ENCODE measurements around the gene PARD6A. TPM values are rescaled to one million over a fixed set of nuclear protein-coding genes. Genes with fewer than 3 reads are reported as not detected.

The PARD6A gene
- total RNA-seq, 1 experiment from 2014 or later: 10.8 TPM

DNA sequence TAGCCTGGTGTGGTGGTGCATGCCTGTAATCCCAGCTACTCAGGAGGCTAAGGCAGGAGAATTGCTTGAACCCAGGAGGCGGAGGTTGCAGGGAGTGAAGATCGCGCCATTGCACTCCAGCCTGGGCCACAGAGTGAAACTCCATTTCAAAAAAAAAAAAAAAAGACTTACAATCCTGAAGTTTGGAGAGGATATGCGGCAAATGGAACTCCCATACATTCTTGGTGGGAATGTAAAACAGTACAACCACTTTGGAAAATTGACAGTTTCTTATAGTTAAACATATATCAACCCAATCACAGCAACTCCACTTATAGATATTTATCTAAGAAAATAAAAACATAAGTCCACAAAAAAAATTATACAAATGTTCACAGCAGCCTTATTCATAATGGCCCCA lies 46.5 kb downstream of the PARD6A start:
- no peaks in the 10 kb centered on the region for H3K4me1 ChIP-seq (ENCODE audit: control insufficient read depth, insufficient read depth, low read length)
- ChIA-PET CTCF (no interaction called here), POLR2A (no interaction called here)
- no peak overlapping the region for H3K4me3 ChIP-seq (ENCODE audit: low read depth in 2 of 2, low read length in 2 of 2)
- no peak overlapping the region for H3K27ac ChIP-seq (ENCODE audit: low read length)
- no peaks in the 10 kb centered on the region for H3K27me3 ChIP-seq (ENCODE audit: control insufficient read depth, insufficient read depth, low read length)
- TF ChIP-seq, protein P1, sequence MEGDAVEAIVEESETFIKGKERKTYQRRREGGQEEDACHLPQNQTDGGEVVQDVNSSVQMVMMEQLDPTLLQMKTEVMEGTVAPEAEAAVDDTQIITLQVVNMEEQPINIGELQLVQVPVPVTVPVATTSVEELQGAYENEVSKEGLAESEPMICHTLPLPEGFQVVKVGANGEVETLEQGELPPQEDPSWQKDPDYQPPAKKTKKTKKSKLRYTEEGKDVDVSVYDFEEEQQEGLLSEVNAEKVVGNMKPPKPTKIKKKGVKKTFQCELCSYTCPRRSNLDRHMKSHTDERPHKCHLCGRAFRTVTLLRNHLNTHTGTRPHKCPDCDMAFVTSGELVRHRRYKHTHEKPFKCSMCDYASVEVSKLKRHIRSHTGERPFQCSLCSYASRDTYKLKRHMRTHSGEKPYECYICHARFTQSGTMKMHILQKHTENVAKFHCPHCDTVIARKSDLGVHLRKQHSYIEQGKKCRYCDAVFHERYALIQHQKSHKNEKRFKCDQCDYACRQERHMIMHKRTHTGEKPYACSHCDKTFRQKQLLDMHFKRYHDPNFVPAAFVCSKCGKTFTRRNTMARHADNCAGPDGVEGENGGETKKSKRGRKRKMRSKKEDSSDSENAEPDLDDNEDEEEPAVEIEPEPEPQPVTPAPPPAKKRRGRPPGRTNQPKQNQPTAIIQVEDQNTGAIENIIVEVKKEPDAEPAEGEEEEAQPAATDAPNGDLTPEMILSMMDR (IDR thresholded peaks at IDR 0.05): no peak
- TF ChIP-seq, protein P2, sequence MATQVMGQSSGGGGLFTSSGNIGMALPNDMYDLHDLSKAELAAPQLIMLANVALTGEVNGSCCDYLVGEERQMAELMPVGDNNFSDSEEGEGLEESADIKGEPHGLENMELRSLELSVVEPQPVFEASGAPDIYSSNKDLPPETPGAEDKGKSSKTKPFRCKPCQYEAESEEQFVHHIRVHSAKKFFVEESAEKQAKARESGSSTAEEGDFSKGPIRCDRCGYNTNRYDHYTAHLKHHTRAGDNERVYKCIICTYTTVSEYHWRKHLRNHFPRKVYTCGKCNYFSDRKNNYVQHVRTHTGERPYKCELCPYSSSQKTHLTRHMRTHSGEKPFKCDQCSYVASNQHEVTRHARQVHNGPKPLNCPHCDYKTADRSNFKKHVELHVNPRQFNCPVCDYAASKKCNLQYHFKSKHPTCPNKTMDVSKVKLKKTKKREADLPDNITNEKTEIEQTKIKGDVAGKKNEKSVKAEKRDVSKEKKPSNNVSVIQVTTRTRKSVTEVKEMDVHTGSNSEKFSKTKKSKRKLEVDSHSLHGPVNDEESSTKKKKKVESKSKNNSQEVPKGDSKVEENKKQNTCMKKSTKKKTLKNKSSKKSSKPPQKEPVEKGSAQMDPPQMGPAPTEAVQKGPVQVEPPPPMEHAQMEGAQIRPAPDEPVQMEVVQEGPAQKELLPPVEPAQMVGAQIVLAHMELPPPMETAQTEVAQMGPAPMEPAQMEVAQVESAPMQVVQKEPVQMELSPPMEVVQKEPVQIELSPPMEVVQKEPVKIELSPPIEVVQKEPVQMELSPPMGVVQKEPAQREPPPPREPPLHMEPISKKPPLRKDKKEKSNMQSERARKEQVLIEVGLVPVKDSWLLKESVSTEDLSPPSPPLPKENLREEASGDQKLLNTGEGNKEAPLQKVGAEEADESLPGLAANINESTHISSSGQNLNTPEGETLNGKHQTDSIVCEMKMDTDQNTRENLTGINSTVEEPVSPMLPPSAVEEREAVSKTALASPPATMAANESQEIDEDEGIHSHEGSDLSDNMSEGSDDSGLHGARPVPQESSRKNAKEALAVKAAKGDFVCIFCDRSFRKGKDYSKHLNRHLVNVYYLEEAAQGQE (IDR thresholded peaks at IDR 0.05; ENCODE audit: insufficient read depth in 1 of 2, low read depth in 2 of 2, low read length in 1 of 2): no peak
- TF ChIP-seq POLR2AphosphoS5 (IDR thresholded peaks at IDR 0.05; ENCODE audit: low read depth, low read length): no peak
- TF ChIP-seq TCF7L2 (IDR thresholded peaks at IDR 0.05; ENCODE audit: low read depth, low read length): no peak
- TF ChIP-seq SIN3A (IDR thresholded peaks at IDR 0.05; ENCODE audit: borderline replicate concordance, insufficient read depth, low read depth, low read length): no peak
- ATAC-seq: no peak
- no TSS peak for BruUV-seq (replicated peaks)
- DNase-seq (ENCODE audit: low read depth, low spot score): no peak
- H3K36me3 ChIP-seq (ENCODE audit: control insufficient read depth, insufficient read depth, low read length): no peaks in the 10 kb centered on the region
- no peaks in the 10 kb centered on the region for H3K9me3 ChIP-seq (ENCODE audit: control insufficient read depth, insufficient read depth, low read depth, low read length)
- intact Hi-C loops (cut with micrococcal nuclease; ENCODE audit: unreplicated experiment) (no loop called here), in situ Hi-C loops (cut with HindIII; ENCODE audit: low pct_unique_long_range_greater_than_20kb, low sequenced_read_pairs) (no loop called here)

DNA sequence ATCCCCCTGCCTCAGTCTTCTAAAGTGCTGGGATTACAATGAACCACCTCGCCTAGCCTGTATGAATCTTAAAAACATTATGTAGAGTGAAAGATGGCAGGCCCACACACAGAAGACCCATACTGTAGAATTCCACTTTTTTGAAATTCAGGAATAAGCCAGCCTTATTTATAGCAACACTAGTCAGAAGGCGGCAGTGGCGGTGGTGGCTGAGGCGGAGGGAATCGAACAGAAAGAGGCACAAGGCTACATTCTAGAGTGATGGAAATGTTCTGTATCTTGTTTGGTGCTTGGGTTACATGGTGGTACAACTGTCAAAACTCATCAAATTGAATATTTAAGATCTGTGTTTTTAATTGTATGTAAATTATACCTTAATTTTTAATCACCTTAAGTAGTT lies 47.0 kb downstream of the PARD6A start:
- no peak for DNase-seq (ENCODE audit: low read depth, low spot score)
- no peaks in the 10 kb centered on the region for H3K36me3 ChIP-seq (ENCODE audit: control insufficient read depth, insufficient read depth, low read length)
- no peak overlapping the region for H3K4me3 ChIP-seq (ENCODE audit: low read depth in 2 of 2, low read length in 2 of 2)
- H3K9me3 ChIP-seq (ENCODE audit: control insufficient read depth, insufficient read depth, low read depth, low read length): no peaks in the 10 kb centered on the region
- no peak for ATAC-seq
- H3K27me3 ChIP-seq (ENCODE audit: control insufficient read depth, insufficient read depth, low read length): no peaks in the 10 kb centered on the region
- H3K27ac ChIP-seq (ENCODE audit: low read length): no peak overlapping the region
- no peaks in the 10 kb centered on the region for H3K4me1 ChIP-seq (ENCODE audit: control insufficient read depth, insufficient read depth, low read length)
- in situ Hi-C loops (cut with HindIII; ENCODE audit: low pct_unique_long_range_greater_than_20kb, low sequenced_read_pairs): no loop called here
- intact Hi-C loops (cut with micrococcal nuclease; ENCODE audit: unreplicated experiment): no loop called here
- no peak for TF ChIP-seq POLR2AphosphoS5 (IDR thresholded peaks at IDR 0.05; ENCODE audit: low read depth, low read length)
- TF ChIP-seq, protein P2 (IDR thresholded peaks at IDR 0.05; ENCODE audit: insufficient read depth in 1 of 2, low read depth in 2 of 2, low read length in 1 of 2): no peak
- TF ChIP-seq, protein P1 (IDR thresholded peaks at IDR 0.05): no peak
- TF ChIP-seq TCF7L2 (IDR thresholded peaks at IDR 0.05; ENCODE audit: low read depth, low read length): no peak
- BruUV-seq (replicated peaks): no TSS peak
- POLR2A ChIA-PET: no interaction called here
- CTCF ChIA-PET: no interaction called here
